Uterus (tissue), 4 donors: ENCODE measurements around the gene EPB41L2. TPM values are rescaled to one million over a fixed set of nuclear protein-coding genes. Genes with fewer than 3 reads are reported as not detected.

ENCODE experiments used
- DNase-seq, 2 donors: peaks; one replicate each; pipeline ENCODE4 v3.0.0-alpha.2; 2019 to 2020
- H3K27ac ChIP-seq, 2 donors: fragments of 200-600 bp; sonication (generic); 1 replicate in 1 of 2; 2 replicates in 1 of 2; pipeline ENCODE4 v1.5.1; 2016 to 2018
- H3K27me3 ChIP-seq, 2 donors: fragments of 200-600 bp; sonication (generic); one replicate each; pipeline ENCODE4 v1.5.1; 2018 to 2019; ENCODE audit warnings: control low read depth in 1 of 2
- H3K36me3 ChIP-seq, 2 donors: fragments of 200-600 bp; sonication (generic); one replicate each; pipeline ENCODE4 v1.5.1; 2019; ENCODE audit warnings: control low read depth in 1 of 2
- H3K4me1 ChIP-seq, 2 donors: fragments of 200-600 bp; sonication (generic); one replicate each; pipeline ENCODE4 v1.5.1; 2018 to 2019; ENCODE audit warnings: control low read depth in 1 of 2
- H3K4me3 ChIP-seq, 2 donors: fragments of 200-600 bp; sonication (generic); 1 replicate in 1 of 2; 2 replicates in 1 of 2; pipeline ENCODE4 v1.5.1; 2018 to 2019; ENCODE audit warnings: mild to moderate bottlenecking in 1 of 2
- H3K9me3 ChIP-seq, 2 donors: fragments of 200-600 bp; sonication (generic); one replicate each; pipeline ENCODE4 v1.5.1; 2019; ENCODE audit warnings: control low read depth in 1 of 2
- POLR2A ChIP-seq, 2 donors: fragments of 450-650 bp; IDR thresholded peaks; one replicate each; pipeline ENCODE4 v1.6.1; 2016; ENCODE audit warnings: antibody characterized with exemption in 2 of 2, mild to moderate bottlenecking in 1 of 2, moderate library complexity in 1 of 2
- intact Hi-C: fragments of 100-400 bp; cut with DNase I; formaldehyde crosslinking; loops from one replicate; pipeline ENCODE4 v1.15.1; 2023; ENCODE audit warnings: low total_unique reads
- total RNA-seq, 4 donors: library from RNA; depleted of rRNA in 3 of 4; stranded (reverse); fragments of >200 nt in 3 of 4; gene quantifications; one replicate each; pipeline versions ENCODE4 v1.1.0 to v1.2.4, GENCODE V29; 2014 to 2023
- TF ChIP-seq, protein P1 (sequence below), 4 experiments: fragments of 200-600 bp in 2 of 4; fragments of 450-650 bp in 2 of 4; sonication (generic) in 2 of 4; IDR thresholded peaks; one replicate each; pipeline ENCODE4 v1.5.1; 2016 to 2019; ENCODE audit warnings: antibody characterized with exemption in 4 of 4, mild to moderate bottlenecking in 2 of 4, moderate library complexity in 1 of 4
- donor health status: DM: yes; HTN: yes; CAD: no.

Gene EPB41L2
- total RNA-seq, 4 donors from 2014 or later = 72.5 to 237 (median 148) TPM

DNA sequence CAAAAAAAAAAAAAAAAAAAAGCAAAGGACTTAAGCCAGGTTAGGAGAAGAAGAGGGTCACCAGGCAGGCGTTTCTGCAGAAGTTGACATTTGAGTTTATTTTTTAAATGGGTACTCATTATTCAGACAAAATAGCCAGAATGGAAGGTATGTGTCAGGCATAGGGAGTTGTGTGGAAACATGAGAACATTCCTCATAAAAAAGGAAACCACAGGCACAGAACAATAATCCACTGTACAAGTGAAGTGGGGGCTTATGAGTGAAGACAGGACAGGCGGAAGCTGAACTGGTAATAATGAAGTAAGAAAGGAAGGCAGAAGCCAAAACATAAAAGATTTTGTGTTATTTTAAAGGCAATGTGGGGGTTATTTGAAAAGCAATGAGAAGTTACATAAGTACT, 104.6 kb downstream of the EPB41L2 start:
- H3K27me3 ChIP-seq = no peaks in the 10 kb centered on the region
- no peak for TF ChIP-seq POLR2A (IDR thresholded peaks at IDR 0.05)
- TF ChIP-seq, protein P1, sequence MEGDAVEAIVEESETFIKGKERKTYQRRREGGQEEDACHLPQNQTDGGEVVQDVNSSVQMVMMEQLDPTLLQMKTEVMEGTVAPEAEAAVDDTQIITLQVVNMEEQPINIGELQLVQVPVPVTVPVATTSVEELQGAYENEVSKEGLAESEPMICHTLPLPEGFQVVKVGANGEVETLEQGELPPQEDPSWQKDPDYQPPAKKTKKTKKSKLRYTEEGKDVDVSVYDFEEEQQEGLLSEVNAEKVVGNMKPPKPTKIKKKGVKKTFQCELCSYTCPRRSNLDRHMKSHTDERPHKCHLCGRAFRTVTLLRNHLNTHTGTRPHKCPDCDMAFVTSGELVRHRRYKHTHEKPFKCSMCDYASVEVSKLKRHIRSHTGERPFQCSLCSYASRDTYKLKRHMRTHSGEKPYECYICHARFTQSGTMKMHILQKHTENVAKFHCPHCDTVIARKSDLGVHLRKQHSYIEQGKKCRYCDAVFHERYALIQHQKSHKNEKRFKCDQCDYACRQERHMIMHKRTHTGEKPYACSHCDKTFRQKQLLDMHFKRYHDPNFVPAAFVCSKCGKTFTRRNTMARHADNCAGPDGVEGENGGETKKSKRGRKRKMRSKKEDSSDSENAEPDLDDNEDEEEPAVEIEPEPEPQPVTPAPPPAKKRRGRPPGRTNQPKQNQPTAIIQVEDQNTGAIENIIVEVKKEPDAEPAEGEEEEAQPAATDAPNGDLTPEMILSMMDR (IDR thresholded peaks at IDR 0.05) = no peak
- no peak overlapping the region for H3K27ac ChIP-seq
- intact Hi-C loops = no loop called here
- no peak for DNase-seq
- H3K4me1 ChIP-seq = no peaks in the 10 kb centered on the region
- H3K36me3 ChIP-seq = no peaks in the 10 kb centered on the region
- no peaks in the 10 kb centered on the region for H3K9me3 ChIP-seq
- H3K4me3 ChIP-seq = no peak overlapping the region

DNA sequence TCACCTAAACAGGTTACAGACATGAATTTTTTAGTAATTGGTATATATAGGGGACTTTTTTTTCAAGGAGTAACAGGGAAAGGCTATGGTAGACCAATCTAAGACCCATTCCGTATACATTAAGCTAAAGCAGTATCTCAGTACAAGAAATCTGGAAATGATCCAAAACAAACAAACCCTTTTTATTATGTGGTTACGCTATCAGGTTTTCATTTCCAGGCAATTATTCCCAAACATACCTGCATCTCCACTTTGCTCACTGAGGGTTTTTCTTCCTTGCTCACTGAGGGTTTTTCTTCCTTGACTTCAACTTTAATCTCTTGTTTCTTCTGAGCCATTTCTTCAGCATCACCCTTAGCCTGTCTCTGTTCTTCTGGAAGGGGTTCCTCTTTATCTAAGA, 107.3 kb downstream of the EPB41L2 start:
- TF ChIP-seq, protein P1 (IDR thresholded peaks at IDR 0.05) = no peak
- TF ChIP-seq POLR2A (IDR thresholded peaks at IDR 0.05) = no peak
- DNase-seq = no peak
- H3K4me1 ChIP-seq = no peaks in the 10 kb centered on the region
- H3K27me3 ChIP-seq = no peaks in the 10 kb centered on the region
- no peak overlapping the region for H3K4me3 ChIP-seq
- intact Hi-C loops = no loop called here
- H3K36me3 ChIP-seq = no peaks in the 10 kb centered on the region
- no peak overlapping the region for H3K27ac ChIP-seq
- H3K9me3 ChIP-seq = no peaks in the 10 kb centered on the region

DNA sequence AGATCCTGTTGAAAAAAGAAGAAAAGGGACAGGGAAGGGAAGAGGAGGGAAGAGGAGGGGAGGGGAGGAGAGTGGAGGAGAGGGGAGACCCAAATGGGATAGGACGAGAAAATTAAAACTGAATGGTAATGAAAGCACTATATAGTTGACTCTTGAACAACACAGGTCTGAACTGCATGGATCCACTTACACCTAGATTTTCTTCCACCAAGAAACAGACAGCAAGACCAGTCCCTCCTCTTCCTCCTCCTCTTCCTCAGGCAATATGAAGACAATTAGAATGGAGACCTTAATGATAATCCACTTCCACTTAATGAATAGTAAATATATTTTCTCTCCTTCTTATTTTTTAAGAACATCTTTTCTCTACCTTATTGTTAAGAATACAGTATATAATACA, 113.5 kb downstream of the EPB41L2 start:
- Histone ChIP-seq H3K9me3 (no peaks in the 10 kb centered on the region), H3K4me1 (no peaks in the 10 kb centered on the region), H3K4me3 (no peak overlapping the region), H3K36me3 (no peaks in the 10 kb centered on the region), H3K27ac (no peak overlapping the region), H3K27me3 (no peaks in the 10 kb centered on the region)
- intact Hi-C loops = no loop called here
- DNase-seq = no peak
- TF ChIP-seq, protein P1 (IDR thresholded peaks at IDR 0.05) = no peak
- TF ChIP-seq POLR2A (IDR thresholded peaks at IDR 0.05) = no peak

DNA sequence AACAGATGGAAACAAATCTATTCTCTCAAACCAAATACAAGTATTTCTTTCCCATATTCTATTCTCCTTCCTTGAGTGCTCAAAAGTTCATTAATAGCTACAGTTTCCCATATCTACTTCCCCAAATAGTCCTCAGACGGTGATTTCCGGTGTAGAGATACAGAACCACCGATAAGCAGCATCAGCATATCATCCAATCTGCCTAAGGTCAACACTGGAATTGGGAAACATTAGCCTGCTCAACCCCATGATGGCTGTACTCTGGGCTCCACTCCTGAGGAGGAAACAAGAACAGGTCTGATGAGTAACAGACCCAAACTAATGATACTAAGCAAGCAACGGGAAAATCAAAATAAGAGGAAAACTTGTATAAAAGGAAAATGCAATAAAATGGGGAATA, 115.6 kb downstream of the EPB41L2 start:
- Histone ChIP-seq H3K4me1 (no peaks in the 10 kb centered on the region), H3K4me3 (no peak overlapping the region), H3K36me3 (no peaks in the 10 kb centered on the region), H3K27ac (no peak overlapping the region), H3K9me3 (no peaks in the 10 kb centered on the region), H3K27me3 (no peaks in the 10 kb centered on the region)
- DNase-seq = no peak
- TF ChIP-seq, protein P1 (IDR thresholded peaks at IDR 0.05) = no peak
- no peak for TF ChIP-seq POLR2A (IDR thresholded peaks at IDR 0.05)
- intact Hi-C loops = no loop called here

DNA sequence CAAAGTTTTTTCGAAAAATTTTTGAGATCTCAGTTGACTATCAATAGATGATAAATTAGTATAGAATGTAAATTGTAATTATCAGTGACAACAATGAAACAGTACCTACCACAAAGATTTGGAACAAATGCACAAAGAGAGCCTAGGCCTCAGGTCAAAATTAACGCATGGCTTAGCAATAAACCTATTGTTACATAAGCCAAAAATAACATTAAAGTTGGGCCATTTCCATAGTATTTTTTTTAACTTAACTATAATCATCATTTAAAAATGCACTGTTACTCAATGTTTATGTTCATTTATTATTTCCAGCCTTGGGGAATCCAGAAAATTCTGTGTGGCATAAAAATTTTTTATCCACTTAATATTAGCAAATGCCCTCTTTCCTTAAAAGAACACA, 117.0 kb downstream of the EPB41L2 start:
- TF ChIP-seq, protein P1 (IDR thresholded peaks at IDR 0.05) = no peak
- TF ChIP-seq POLR2A (IDR thresholded peaks at IDR 0.05) = no peak
- no peak overlapping the region for H3K27ac ChIP-seq
- H3K36me3 ChIP-seq = no peaks in the 10 kb centered on the region
- intact Hi-C loops = no loop called here
- H3K4me3 ChIP-seq = no peak overlapping the region
- H3K9me3 ChIP-seq = no peaks in the 10 kb centered on the region
- no peaks in the 10 kb centered on the region for H3K4me1 ChIP-seq
- H3K27me3 ChIP-seq = no peaks in the 10 kb centered on the region
- DNase-seq = no peak
